Stimulated activated naive CD8-positive, alpha-beta T cell treated with anti-CD3 and anti-CD28 coated beads, Interleukin-15, Interleukin-2, amounts not matched to agents 100 U/mL and 50 U/mL, for 24 hours (primary cell): ENCODE results near the gene TUBA4B.
"Not testable (repeated sequence)": the region's sequence is repeated elsewhere in the genome, so short reads cannot be mapped to it uniquely, and the experiment has no call there.

Experiments used
- ATAC-seq: fragments of 150-1000 bp; cut with Tn5 transposase; one replicate; pipeline ENCODE4 v1.10.0; 2021
- DNase-seq: peaks from one replicate; pipeline ENCODE4 v3.0.0; 2021

The TUBA4B gene

GRCh38 chr2:219291910-219292490, 39.0 kb downstream of the TUBA4B start:
- no peak for ATAC-seq
- DNase-seq = no peak

GRCh38 chr2:219292616-219293015, 39.6 kb downstream of the TUBA4B start:
- DNase-seq (peak; percentile 1), ATAC-seq (no peak)

GRCh38 chr2:219293736-219294231, 40.7 kb downstream of the TUBA4B start:
- no peak for ATAC-seq
- DNase-seq = no peak

GRCh38 chr2:219294356-219295351, 41.6 kb downstream of the TUBA4B start:
- DNase-seq (peak; percentile 92), ATAC-seq (peak; percentile 84)

GRCh38 chr2:219296142-219296541, 43.1 kb downstream of the TUBA4B start:
- DNase-seq = no peak
- no peak for ATAC-seq

- DNase-seq (no peak), ATAC-seq (no peak)
Measured at GRCh38 chr2:219296631-219297391, 43.8 kb downstream of the TUBA4B start.

GRCh38 chr2:219297766-219298456, 44.9 kb downstream of the TUBA4B start:
- ATAC-seq = no peak
- DNase-seq = no peak

- peak; percentile 63 for ATAC-seq
- peak; percentile 96 for DNase-seq
Measured at GRCh38 chr2:219298759-219299371, 45.8 kb downstream of the TUBA4B start.

GRCh38 chr2:219299372-219299760, 46.3 kb downstream of the TUBA4B start:
- ATAC-seq (no peak), DNase-seq (no peak)

- DNase-seq = no peak
- ATAC-seq = no peak
Measured at GRCh38 chr2:219300022-219300421, 47.0 kb downstream of the TUBA4B start.

- ATAC-seq (no peak), DNase-seq (no peak)
Measured at GRCh38 chr2:219302412-219302968, 49.4 kb downstream of the TUBA4B start.

GRCh38 chr2:219304223-219304622, 51.2 kb downstream of the TUBA4B start:
- DNase-seq (no peak), ATAC-seq (no peak)

GRCh38 chr2:219306047-219306446, 53.0 kb downstream of the TUBA4B start:
- no peak for ATAC-seq

GRCh38 chr2:219308142-219309101, 55.4 kb downstream of the TUBA4B start:
- DNase-seq = peak; percentile 82
- ATAC-seq = peak; percentile 77

More at GRCh38 chr2:219306047-219306446, 53.0 kb downstream of the TUBA4B start:
- no peak for DNase-seq

GRCh38 chr2:219309278-219309677, 56.2 kb downstream of the TUBA4B start, which contains the start of gene PTPRN:
TSS of gene PTPRN (minus strand) at chr2:219309401. CDS start at chr2:219309332, 69 bp downstream.
- DNase-seq = no peak
- no peak for ATAC-seq

- ATAC-seq, DNase-seq: not testable (repeated sequence)
Measured at GRCh38 chr2:219312683-219313263, 59.7 kb downstream of the TUBA4B start.

GRCh38 chr2:219314804-219315468, 61.9 kb downstream of the TUBA4B start:
- DNase-seq (no peak), ATAC-seq (no peak)
